WTC11 (cell line): Measurements from ENCODE around the gene SPATA3. TPM values are rescaled to one million over a fixed set of nuclear protein-coding genes. Genes with fewer than 3 reads are reported as not detected.

Experiments used
- ATAC-seq: fragments of 200-7000 bp; cut with Tn5 transposase; 2 replicates; pipeline ENCODE4 v1.10.0; 2021; ENCODE audit warnings: mild to moderate bottlenecking, moderate library complexity
- CTCF ChIA-PET: fragments of 300-600 bp; sonication (Branson Sonifier 250); formaldehyde crosslinking; loops from one replicate; lab custom pipeline; 2021; ENCODE audit warnings: antibody characterized with exemption; lab: Charles Lee
- POLR2A ChIA-PET: fragments of 350-600 bp; sonication (Branson Sonifier 250); formaldehyde crosslinking; loops from one replicate; lab custom pipeline; 2021; ENCODE audit warnings: antibody characterized with exemption; lab: Charles Lee
- DNase-seq: peaks from one replicate; pipeline ENCODE4 v3.0.0; 2021; ENCODE audit warnings: low spot score
- H3K27ac Mint-ChIP-seq: 2 replicates; pipeline ENCODE4 v1.8.0; 2021; ENCODE audit warnings: mixed read lengths
- H3K27me3 Mint-ChIP-seq: 2 replicates; pipeline ENCODE4 v1.8.0; 2021; ENCODE audit warnings: low read depth, mild to moderate bottlenecking, moderate library complexity, mixed read lengths
- H3K36me3 Mint-ChIP-seq: 2 replicates; pipeline ENCODE4 v1.8.0; 2021; ENCODE audit warnings: mixed read lengths
- H3K4me1 Mint-ChIP-seq: 2 replicates; pipeline ENCODE4 v1.8.0; 2022; ENCODE audit warnings: mixed read lengths
- H3K4me3 Mint-ChIP-seq: 2 replicates; pipeline ENCODE4 v1.8.0; 2021; ENCODE audit warnings: mild to moderate bottlenecking, moderate library complexity, mixed read lengths
- H3K9me3 Mint-ChIP-seq: 2 replicates; pipeline ENCODE4 v1.8.0; 2021; ENCODE audit warnings: mixed read lengths
- ATF1 ChIP-seq: sonication (generic); formaldehyde crosslinking; IDR thresholded peaks from 2 replicates; pipeline ENCODE4 v1.8.1; 2023; ENCODE audit warnings: mild to moderate bottlenecking, moderate library complexity, missing genetic modification reagents
- CBFB ChIP-seq: sonication (generic); formaldehyde crosslinking; IDR thresholded peaks from 2 replicates; pipeline ENCODE4 v1.8.1; 2022; ENCODE audit warnings: mild to moderate bottlenecking, low read depth, missing genetic modification reagents
- ELF4 ChIP-seq: sonication (generic); formaldehyde crosslinking; IDR thresholded peaks from 2 replicates; pipeline ENCODE4 v1.8.1; 2022; ENCODE audit warnings: low read depth, mild to moderate bottlenecking, moderate library complexity, missing genetic modification reagents
- GTF2I ChIP-seq: fragments of 250-450 bp; sonication (Bioruptor Pico); conservative IDR thresholded peaks from 2 replicates; pipeline ENCODE4 v1.4.0; 2021; ENCODE audit warnings: mild to moderate bottlenecking
- HMGA2 ChIP-seq: fragments of 250-450 bp; sonication (Bioruptor Pico); IDR thresholded peaks from 2 replicates; pipeline ENCODE4 v1.4.0; 2021; ENCODE audit warnings: mild to moderate bottlenecking, moderate library complexity
- MXD4 ChIP-seq: fragments of 250-450 bp; sonication (Bioruptor Pico); IDR thresholded peaks from 2 replicates; pipeline ENCODE4 v1.8.0; 2021; ENCODE audit warnings: mild to moderate bottlenecking, moderate library complexity, borderline replicate concordance
- NFE2L1 ChIP-seq: sonication (generic); formaldehyde crosslinking; IDR thresholded peaks from 2 replicates; pipeline ENCODE4 v1.8.1; 2023; ENCODE audit warnings: missing genetic modification reagents
- NFYB ChIP-seq: sonication (generic); formaldehyde crosslinking; conservative IDR thresholded peaks from 2 replicates; pipeline ENCODE4 v1.8.0; 2022; ENCODE audit warnings: low read depth, missing genetic modification reagents
- RELA ChIP-seq: sonication (generic); formaldehyde crosslinking; IDR thresholded peaks from 2 replicates; pipeline ENCODE4 v1.8.1; 2022; ENCODE audit warnings: missing genetic modification reagents, mild to moderate bottlenecking, borderline replicate concordance
- RORB ChIP-seq: fragments of 250-450 bp; sonication (Bioruptor Pico); IDR thresholded peaks from 2 replicates; pipeline ENCODE4 v1.9.0; 2021; ENCODE audit warnings: mild to moderate bottlenecking
- SP1 ChIP-seq: sonication (generic); formaldehyde crosslinking; conservative IDR thresholded peaks from 2 replicates; pipeline ENCODE4 v1.8.1; 2022; ENCODE audit warnings: missing genetic modification reagents
- total RNA-seq: library from RNA; stranded (reverse); gene quantifications from 3 replicates; pipeline ENCODE4 v1.2.3, GENCODE V29; 2021
- TF ChIP-seq, protein P1 (sequence below): fragments of 250-450 bp; sonication (Bioruptor Pico); conservative IDR thresholded peaks from 2 replicates; pipeline ENCODE4 v1.9.0; 2021; ENCODE audit warnings: mild to moderate bottlenecking
- TF ChIP-seq, protein P2 (sequence below): sonication (generic); formaldehyde crosslinking; IDR thresholded peaks from 2 replicates; pipeline ENCODE4 v1.8.1; 2023; ENCODE audit warnings: mild to moderate bottlenecking, moderate library complexity, missing genetic modification reagents
- TF ChIP-seq, protein P3 (sequence below): fragments of 200-600 bp; IDR thresholded peaks from 2 replicates; pipeline ENCODE4 v1.8.0; 2022; ENCODE audit warnings: antibody characterized with exemption
- TF ChIP-seq, protein P4 (sequence below): sonication (generic); formaldehyde crosslinking; IDR thresholded peaks from 2 replicates; pipeline ENCODE4 v1.8.1; 2022; ENCODE audit warnings: low read depth, missing genetic modification reagents, borderline replicate concordance
- TF ChIP-seq, protein P5 (sequence below): sonication (generic); formaldehyde crosslinking; IDR thresholded peaks from 2 replicates; pipeline ENCODE4 v1.8.1; 2022; ENCODE audit warnings: low read depth, mild to moderate bottlenecking, moderate library complexity, missing genetic modification reagents, borderline replicate concordance
- TF ChIP-seq, protein P6 (sequence below): fragments of 250-450 bp; sonication (Bioruptor Pico); IDR thresholded peaks from 2 replicates; pipeline ENCODE4 v1.8.0; 2021; ENCODE audit warnings: mild to moderate bottlenecking
- TF ChIP-seq, protein P7 (sequence below): fragments of 250-450 bp; sonication (Bioruptor Pico); IDR thresholded peaks from 2 replicates; pipeline ENCODE4 v1.9.0; 2021; ENCODE audit warnings: mild to moderate bottlenecking
- TF ChIP-seq, protein P8 (sequence below): sonication (generic); formaldehyde crosslinking; IDR thresholded peaks from 2 replicates; pipeline ENCODE4 v1.8.1; 2022; ENCODE audit warnings: mild to moderate bottlenecking, moderate library complexity, missing genetic modification reagents

The SPATA3 gene
- total RNA-seq, 1 experiment from 2014 or later: not detected

DNA sequence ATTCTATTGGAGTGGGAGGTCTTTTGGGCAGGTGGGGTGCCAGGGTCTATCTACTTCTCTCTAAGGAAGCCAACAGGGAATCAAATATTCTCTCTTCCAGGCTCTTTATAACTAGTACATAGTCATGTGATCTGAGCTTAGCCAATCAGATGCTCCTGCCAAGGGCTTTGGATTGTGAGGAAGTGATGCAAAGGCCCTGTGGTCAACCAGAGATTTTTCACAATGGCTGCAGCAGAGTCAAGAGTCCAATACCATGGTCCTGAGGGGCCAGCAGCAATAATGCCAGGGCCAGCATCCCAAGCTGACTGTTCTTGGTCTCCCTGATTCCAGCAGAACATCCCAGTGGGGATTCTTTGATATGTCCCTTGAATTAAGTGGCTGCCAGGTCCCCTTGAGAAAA is 33.0 kb downstream of the SPATA3 start:
- ChIA-PET POLR2A (no interaction called here), CTCF (interaction anchor here (1.6 kb wide), 1 partner anchor 127 kb away, joined by 4 read pairs; no protein-coding TSS in a partner anchor)
- peak; percentile 60; the same call in 1 of the 2 replicates for TF ChIP-seq GTF2I
- TF ChIP-seq, protein P1, sequence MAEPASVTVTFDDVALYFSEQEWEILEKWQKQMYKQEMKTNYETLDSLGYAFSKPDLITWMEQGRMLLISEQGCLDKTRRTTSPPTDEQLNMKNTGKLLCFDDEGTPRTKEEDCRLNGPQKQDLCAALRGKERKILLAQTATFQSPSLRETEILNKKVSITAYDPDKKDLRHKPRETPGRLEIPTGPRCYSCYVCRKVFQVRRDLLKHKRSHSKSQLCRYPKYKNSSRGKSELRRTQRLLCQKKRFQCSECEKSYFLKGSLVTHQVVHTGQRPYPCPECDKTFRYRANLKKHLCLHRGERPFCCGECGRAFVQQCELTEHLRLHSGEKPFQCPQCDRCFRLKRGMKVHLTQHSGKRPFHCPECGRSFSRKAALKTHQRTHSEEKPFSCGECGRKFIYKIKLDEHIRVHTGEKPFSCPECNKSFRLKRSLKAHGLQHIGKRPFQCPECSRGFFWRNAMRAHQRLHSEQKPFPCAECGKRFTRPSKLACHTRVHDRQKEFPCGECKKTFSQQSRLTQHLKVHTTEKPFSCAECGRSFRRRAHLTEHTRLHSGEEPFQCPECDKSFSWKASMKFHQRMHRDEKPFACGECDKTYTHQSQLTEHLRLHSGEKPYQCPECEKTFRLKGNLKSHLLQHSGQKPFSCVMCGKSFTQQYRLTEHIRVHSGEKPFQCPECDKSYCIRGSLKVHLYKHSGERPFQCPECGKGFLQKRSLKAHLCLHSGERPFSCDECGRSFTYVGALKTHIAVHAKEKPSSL (CRISPR knock-in tag): no peak
- Mint-ChIP-seq H3K4me3 (no peak overlapping the region), H3K9me3 (no peaks in the 10 kb centered on the region; the same call in 1 of the 2 replicates), H3K36me3 (no peaks in the 10 kb centered on the region), H3K4me1 (no peaks in the 10 kb centered on the region), H3K27me3 (peaks cover 25% of the 10 kb centered on the region), H3K27ac (no peak overlapping the region)
- DNase-seq: no peak
- no peak for ATAC-seq

DNA sequence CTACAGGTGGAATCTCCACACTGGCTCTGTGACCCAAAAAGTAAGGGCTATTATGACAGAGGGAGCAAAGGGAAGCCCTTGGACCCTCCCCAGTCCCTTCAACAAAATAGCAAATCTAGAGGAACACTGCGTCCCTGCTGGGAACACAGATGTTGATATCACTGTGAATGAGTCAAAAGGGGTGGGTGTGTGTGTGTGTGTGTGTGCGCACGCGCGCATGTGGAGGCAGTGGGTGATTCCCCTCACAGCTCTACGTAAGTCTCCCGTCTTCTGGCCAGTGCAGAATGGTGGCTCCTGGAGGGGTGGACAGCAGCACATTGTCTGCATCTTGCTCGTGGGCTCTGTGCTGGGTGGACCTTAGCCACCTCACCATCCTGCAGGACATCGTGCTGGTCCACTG is 33.6 kb downstream of the SPATA3 start:
- Mint-ChIP-seq H3K27ac (no peak overlapping the region), H3K36me3 (no peaks in the 10 kb centered on the region), H3K9me3 (no peaks in the 10 kb centered on the region; the same call in 1 of the 2 replicates), H3K4me3 (no peak overlapping the region), H3K4me1 (no peaks in the 10 kb centered on the region), H3K27me3 (peaks cover 30% of the 10 kb centered on the region)
- ATAC-seq (no peak), DNase-seq (no peak)
- ChIA-PET POLR2A (no interaction called here), CTCF (interaction anchor here (1.6 to 2.4 kb wide), 2 partner anchors 23 to 127 kb away, joined by 4 to 8 read pairs; no protein-coding TSS in a partner anchor)
- TF ChIP-seq ATF1: no peak
- TF ChIP-seq, protein P2, sequence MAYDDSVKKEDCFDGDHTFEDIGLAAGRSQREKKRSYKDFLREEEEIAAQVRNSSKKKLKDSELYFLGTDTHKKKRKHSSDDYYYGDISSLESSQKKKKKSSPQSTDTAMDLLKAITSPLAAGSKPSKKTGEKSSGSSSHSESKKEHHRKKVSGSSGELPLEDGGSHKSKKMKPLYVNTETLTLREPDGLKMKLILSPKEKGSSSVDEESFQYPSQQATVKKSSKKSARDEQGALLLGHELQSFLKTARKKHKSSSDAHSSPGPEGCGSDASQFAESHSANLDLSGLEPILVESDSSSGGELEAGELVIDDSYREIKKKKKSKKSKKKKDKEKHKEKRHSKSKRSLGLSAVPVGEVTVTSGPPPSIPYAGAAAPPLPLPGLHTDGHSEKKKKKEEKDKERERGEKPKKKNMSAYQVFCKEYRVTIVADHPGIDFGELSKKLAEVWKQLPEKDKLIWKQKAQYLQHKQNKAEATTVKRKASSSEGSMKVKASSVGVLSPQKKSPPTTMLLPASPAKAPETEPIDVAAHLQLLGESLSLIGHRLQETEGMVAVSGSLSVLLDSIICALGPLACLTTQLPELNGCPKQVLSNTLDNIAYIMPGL (CRISPR knock-in tag): no peak
- TF ChIP-seq NFE2L1 (CRISPR knock-in tag): no peak
- TF ChIP-seq MXD4: no peak
- TF ChIP-seq, protein P3, sequence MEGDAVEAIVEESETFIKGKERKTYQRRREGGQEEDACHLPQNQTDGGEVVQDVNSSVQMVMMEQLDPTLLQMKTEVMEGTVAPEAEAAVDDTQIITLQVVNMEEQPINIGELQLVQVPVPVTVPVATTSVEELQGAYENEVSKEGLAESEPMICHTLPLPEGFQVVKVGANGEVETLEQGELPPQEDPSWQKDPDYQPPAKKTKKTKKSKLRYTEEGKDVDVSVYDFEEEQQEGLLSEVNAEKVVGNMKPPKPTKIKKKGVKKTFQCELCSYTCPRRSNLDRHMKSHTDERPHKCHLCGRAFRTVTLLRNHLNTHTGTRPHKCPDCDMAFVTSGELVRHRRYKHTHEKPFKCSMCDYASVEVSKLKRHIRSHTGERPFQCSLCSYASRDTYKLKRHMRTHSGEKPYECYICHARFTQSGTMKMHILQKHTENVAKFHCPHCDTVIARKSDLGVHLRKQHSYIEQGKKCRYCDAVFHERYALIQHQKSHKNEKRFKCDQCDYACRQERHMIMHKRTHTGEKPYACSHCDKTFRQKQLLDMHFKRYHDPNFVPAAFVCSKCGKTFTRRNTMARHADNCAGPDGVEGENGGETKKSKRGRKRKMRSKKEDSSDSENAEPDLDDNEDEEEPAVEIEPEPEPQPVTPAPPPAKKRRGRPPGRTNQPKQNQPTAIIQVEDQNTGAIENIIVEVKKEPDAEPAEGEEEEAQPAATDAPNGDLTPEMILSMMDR: no peak
- TF ChIP-seq, protein P4, sequence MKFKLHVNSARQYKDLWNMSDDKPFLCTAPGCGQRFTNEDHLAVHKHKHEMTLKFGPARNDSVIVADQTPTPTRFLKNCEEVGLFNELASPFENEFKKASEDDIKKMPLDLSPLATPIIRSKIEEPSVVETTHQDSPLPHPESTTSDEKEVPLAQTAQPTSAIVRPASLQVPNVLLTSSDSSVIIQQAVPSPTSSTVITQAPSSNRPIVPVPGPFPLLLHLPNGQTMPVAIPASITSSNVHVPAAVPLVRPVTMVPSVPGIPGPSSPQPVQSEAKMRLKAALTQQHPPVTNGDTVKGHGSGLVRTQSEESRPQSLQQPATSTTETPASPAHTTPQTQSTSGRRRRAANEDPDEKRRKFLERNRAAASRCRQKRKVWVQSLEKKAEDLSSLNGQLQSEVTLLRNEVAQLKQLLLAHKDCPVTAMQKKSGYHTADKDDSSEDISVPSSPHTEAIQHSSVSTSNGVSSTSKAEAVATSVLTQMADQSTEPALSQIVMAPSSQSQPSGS (CRISPR knock-in tag): no peak
- no peak for TF ChIP-seq SP1
- TF ChIP-seq RORB (CRISPR knock-in tag): no peak
- TF ChIP-seq, protein P5, sequence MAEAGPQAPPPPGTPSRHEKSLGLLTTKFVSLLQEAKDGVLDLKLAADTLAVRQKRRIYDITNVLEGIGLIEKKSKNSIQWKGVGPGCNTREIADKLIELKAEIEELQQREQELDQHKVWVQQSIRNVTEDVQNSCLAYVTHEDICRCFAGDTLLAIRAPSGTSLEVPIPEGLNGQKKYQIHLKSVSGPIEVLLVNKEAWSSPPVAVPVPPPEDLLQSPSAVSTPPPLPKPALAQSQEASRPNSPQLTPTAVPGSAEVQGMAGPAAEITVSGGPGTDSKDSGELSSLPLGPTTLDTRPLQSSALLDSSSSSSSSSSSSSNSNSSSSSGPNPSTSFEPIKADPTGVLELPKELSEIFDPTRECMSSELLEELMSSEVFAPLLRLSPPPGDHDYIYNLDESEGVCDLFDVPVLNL (CRISPR knock-in tag): no peak
- TF ChIP-seq, protein P6, sequence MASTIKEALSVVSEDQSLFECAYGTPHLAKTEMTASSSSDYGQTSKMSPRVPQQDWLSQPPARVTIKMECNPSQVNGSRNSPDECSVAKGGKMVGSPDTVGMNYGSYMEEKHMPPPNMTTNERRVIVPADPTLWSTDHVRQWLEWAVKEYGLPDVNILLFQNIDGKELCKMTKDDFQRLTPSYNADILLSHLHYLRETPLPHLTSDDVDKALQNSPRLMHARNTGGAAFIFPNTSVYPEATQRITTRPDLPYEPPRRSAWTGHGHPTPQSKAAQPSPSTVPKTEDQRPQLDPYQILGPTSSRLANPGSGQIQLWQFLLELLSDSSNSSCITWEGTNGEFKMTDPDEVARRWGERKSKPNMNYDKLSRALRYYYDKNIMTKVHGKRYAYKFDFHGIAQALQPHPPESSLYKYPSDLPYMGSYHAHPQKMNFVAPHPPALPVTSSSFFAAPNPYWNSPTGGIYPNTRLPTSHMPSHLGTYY (CRISPR knock-in tag): no peak
- TF ChIP-seq NFYB (CRISPR knock-in tag): no peak
- TF ChIP-seq HMGA2 (CRISPR knock-in tag): no peak
- TF ChIP-seq RELA (CRISPR knock-in tag): no peak
- TF ChIP-seq CBFB (CRISPR knock-in tag): no peak
- no peak for TF ChIP-seq ELF4 (CRISPR knock-in tag)
- TF ChIP-seq, protein P7, sequence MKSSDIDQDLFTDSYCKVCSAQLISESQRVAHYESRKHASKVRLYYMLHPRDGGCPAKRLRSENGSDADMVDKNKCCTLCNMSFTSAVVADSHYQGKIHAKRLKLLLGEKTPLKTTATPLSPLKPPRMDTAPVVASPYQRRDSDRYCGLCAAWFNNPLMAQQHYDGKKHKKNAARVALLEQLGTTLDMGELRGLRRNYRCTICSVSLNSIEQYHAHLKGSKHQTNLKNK: no peak
- TF ChIP-seq, protein P8, sequence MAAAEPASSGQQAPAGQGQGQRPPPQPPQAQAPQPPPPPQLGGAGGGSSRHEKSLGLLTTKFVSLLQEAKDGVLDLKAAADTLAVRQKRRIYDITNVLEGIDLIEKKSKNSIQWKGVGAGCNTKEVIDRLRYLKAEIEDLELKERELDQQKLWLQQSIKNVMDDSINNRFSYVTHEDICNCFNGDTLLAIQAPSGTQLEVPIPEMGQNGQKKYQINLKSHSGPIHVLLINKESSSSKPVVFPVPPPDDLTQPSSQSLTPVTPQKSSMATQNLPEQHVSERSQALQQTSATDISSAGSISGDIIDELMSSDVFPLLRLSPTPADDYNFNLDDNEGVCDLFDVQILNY (CRISPR knock-in tag): no peak
